ENCODE data around the gene RPS6KC1.
"Not testable (repeated sequence)": the region's sequence is repeated elsewhere in the genome, so short reads cannot be mapped to it uniquely, and the experiment has no call there.

Gene RPS6KC1

GRCh38 chr1:213111502-213111901 is 60.5 kb downstream of the RPS6KC1 start:
- DNase-seq, result no peak

DNA sequence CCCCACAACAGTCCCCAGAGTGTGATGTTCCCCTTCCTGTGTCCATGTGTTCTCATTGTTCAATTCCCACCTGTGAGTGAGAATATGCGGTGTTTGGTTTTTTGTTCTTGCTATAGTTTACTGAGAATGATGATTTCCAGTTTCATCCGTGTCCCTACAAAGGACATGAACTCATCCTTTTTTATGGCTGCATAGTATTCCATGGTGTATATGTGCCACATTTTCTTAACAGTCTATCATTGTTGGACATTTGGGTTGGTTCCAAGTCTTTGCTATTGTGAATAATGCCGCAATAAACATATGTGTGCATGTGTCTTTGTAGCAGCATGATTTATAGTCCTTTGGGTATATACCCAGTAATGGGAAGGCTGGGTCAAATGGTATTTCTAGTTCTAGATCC is 61.7 kb downstream of the RPS6KC1 start:
- not testable (repeated sequence) for DNase-seq

DNA sequence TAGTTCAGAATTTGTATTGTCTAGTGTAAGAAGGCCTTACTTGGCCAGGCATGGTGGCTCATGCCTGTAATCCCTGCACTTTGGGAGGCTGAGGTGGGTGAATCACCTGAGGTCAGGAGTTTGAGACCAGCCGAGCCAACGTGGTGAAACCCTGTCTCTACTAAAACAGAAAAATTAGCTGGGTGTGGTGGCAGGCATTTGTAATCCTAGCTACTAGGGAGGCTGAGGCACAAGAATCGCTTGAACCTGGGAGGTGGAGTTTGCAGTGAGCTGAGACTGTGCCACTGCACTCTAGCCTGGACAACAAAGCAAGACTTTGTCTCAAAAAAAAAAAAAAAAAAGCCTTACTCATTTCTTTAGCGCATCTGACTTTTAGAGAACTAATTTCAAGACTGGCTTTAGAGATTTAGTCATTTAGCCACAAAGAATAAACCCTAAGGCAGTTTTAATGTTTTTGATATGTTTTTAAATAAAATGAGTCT is 66.7 kb downstream of the RPS6KC1 start:
- DNase-seq, result not testable (repeated sequence)

DNA sequence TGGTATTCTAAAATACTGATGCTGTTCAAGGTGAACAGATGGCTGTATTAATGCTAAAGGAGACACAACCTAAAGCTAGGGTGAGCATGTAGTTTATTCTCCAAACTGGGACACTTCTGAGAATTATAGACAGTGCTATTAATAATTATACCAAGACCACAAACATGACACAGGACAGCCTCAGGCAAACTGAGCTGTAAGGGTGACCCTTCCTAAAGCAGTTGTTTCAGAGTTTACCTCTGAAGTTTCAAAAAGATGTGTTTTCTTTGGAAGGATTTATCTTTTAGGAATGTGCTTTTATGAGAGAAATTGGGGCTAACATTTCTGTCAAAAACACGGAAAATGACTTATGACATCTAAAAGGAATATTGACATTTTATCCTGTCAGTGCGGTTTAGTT is 68.8 kb downstream of the RPS6KC1 start:
- no peak for DNase-seq

- no peak for DNase-seq
Observed at GRCh38 chr1:213120386-213120785, 69.3 kb downstream of the RPS6KC1 start.

- no peak for DNase-seq
Observed at GRCh38 chr1:213120961-213121360, 69.9 kb downstream of the RPS6KC1 start.

- no peak for DNase-seq
Observed at GRCh38 chr1:213122514-213122929, 71.5 kb downstream of the RPS6KC1 start.

DNA sequence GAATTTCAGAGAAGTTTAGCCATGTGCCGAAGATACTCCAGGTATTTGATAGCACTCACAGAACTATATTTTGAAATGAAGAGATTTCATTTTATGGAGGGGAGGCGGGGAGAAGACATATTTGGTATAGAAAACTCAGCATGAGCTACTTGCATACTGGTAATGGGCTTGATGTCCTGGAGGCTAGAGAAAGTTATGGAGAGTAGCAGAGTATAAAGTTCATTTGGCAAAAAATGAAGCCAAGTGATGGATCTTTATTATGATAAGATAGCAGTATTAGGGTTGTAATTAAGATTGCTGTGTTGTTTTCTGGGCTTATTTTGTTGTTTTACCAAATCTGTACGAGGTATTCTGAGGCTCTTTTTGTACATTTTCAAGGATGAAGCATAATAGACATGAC is 72.0 kb downstream of the RPS6KC1 start:
- DNase-seq, result no peak

GRCh38 chr1:213123536-213123935 is 72.5 kb downstream of the RPS6KC1 start:
- no peak for DNase-seq

DNA sequence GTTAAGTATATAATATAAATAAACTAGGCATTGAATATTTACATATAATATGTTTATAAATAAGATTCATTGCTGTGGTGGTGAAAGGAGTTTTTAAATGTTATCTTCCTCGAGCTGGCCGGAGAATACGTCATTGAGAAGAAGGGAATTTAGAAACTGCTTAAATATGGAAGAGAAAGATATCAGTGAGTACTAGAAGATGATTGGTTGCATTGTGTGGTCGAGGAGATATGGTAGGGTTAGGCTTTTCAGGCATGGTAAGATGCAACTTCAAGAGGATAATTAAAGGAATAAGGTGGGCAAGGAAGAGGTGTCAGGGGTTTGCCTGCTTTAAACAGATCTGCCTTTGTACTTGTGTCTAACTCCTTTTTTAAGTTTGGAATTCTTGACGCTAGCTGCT is 73.5 kb downstream of the RPS6KC1 start:
- no peak for DNase-seq

DNA sequence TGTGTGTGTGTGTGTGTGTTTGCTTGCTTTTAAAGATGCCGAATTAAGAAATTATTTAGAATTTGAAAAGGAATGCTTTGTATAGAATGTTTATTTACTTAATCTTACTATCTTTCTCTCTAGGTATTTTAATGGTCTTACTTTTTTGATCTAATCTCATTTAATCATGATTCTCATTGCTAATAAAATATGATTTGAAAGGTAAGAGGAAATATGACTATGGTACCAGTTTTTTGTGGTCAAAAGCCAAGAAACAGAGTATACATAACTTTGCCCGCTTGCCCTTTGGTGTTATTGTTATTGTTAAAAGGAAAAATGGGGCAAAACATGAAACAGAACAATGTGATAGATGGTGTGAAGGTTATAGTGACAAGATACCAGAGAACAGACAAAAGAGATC is 74.6 kb downstream of the RPS6KC1 start:
- DNase-seq, result no peak

DNA sequence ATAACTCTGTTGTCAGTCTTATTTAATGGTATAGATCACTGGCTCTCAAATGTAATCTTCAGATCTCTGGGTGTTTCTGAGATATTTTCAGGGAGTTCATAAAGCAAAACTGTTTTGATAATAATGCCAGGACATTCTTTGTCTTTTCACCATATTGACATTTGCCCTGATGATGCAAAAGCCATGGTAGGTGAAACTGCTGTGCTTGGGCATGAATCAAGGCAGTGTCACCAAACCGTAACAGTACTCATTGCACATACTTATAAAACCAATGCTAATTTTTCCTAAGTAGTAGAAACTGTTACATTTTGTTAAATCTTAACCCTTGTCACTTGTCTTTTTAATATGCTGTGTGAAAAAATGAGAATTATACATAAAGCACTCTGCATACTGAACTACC is 76.0 kb downstream of the RPS6KC1 start:
- no peak for DNase-seq

GRCh38 chr1:213131851-213132655 is 81.0 kb downstream of the RPS6KC1 start:
- DNase-seq, result no peak

GRCh38 chr1:213135572-213135971 is 84.5 kb downstream of the RPS6KC1 start:
- DNase-seq, result no peak

- DNase-seq, result no peak
Observed at GRCh38 chr1:213136190-213136917, 85.3 kb downstream of the RPS6KC1 start.

DNA sequence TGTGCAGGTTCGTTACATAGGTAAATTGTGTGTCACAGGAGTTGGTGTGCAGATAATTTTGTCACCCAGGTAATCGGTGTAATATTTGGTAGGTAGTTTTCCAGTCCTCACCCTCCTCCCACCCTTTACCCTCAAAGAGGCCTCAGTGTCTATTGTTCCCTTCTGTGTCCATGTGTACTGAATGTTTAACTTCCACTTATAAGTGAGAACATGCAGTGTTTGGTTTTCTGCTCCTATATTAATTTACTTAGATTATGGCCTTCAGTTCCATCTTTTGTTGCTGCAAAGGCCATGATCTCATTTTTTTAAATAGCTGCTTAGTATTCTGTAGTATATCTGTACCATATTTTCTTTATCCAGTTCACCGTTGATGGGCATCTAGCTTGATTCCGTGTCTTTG is 87.3 kb downstream of the RPS6KC1 start:
- DNase-seq, result no peak

DNA sequence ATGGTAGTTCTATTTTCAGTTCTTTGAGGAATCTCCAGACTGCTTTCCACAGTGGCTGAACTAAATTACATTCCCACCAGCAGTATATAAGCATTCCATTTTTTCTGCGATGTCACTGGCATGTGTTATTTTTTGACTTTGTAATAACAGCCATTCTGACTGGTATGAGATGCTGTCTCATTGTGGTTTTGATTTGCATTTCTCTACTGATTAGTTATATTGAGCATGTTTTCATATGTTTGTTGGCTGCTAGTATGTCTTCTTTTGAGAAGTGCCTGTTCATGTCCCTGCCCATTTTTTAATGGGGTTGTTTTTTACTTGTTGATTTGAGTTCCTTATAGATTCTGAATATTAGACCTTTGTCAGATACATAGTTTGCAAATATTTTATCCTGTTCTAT is 87.9 kb downstream of the RPS6KC1 start:
- no peak for DNase-seq

DNA sequence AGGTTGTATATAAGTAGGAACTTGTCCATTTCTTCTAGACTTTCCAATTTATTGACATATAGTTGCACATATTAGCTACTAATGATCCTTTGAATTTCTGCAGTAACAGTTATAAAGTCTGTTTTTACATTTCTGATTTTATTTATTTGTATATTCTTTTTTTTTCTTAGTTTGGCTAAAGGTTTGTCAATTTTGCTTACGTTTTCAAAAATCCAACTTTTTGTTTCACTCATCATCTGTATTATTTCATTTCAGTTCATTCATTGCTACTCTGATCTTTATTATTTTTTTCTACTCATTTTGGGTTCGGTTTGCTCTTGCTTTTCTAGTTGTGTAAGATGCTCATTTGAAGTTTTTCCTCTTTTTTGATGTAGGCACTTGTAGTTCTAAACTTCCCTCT is 97.9 kb downstream of the RPS6KC1 start:
- no peak for DNase-seq

GRCh38 chr1:213150090-213150489 is 99.0 kb downstream of the RPS6KC1 start:
- DNase-seq, result not testable (repeated sequence)

GRCh38 chr1:213154056-213154685 is 103.1 kb downstream of the RPS6KC1 start:
- no peak for DNase-seq

GRCh38 chr1:213159376-213159775 is 108.3 kb downstream of the RPS6KC1 start:
- DNase-seq, result no peak

- not testable (repeated sequence) for DNase-seq
Observed at GRCh38 chr1:213160442-213160841, 109.4 kb downstream of the RPS6KC1 start.

- DNase-seq, result no peak
Observed at GRCh38 chr1:213162338-213162737, 111.3 kb downstream of the RPS6KC1 start.

DNA sequence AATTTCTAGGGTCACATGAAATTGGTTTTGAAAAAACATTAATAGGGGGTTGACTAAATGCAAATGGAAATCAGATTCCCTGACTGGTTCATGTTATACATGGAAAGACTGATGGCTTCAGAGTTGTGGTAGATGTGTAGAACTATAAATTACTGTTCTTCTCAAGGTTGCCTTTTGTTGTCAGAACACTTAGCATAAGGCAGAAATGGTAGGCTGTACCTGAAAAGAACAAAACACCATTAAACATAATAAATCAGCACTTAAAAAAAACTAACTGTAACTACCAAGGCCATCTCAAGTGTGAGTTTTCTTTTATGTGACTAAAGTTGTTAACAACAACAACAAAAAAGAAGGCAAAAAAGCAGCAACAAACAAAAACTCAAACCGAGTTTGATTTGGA is 111.8 kb downstream of the RPS6KC1 start:
- DNase-seq, result no peak
